H9 (cell line): Measurements from ENCODE around the gene ST6GAL1. TPM values are rescaled to one million over a fixed set of nuclear protein-coding genes. Genes with fewer than 3 reads are reported as not detected.
"Not testable (repeated sequence)": the region's sequence is repeated elsewhere in the genome, so short reads cannot be mapped to it uniquely, and the experiment has no call there.

Experiments used
- DNase-seq: peaks from one replicate; pipeline ENCODE4 v3.0.0-alpha.2; 2017
- H2AFZ ChIP-seq: one replicate; pipeline ENCODE4 v1.6.1; 2013; ENCODE audit warnings: mild to moderate bottlenecking, low read length, control low read depth, moderate library complexity
- H2AK5ac ChIP-seq: 2 replicates; pipeline ENCODE4 v1.6.1; 2013; ENCODE audit warnings: low read length, control low read depth, mixed read lengths; ENCODE audit not compliant: insufficient read length
- H2BK120ac ChIP-seq: one replicate; pipeline ENCODE4 v1.6.1; 2013; ENCODE audit warnings: low read depth, mild to moderate bottlenecking, low read length, control low read depth, inconsistent platforms; ENCODE audit not compliant: poor library complexity, severe bottlenecking
- H2BK12ac ChIP-seq: 2 replicates; pipeline ENCODE4 v1.6.1; 2013; ENCODE audit warnings: low read length, control low read depth, mixed read lengths, low read depth; ENCODE audit not compliant: insufficient read length
- H2BK15ac ChIP-seq: 2 replicates; pipeline ENCODE4 v1.6.1; 2013; ENCODE audit warnings: low read depth, low read length, control low read depth
- H2BK20ac ChIP-seq: one replicate; pipeline ENCODE4 v1.6.1; 2013; ENCODE audit warnings: low read depth, mild to moderate bottlenecking, low read length, control low read depth, inconsistent platforms; ENCODE audit not compliant: poor library complexity, severe bottlenecking
- H2BK5ac ChIP-seq: 2 replicates; pipeline ENCODE4 v1.6.1; 2013; ENCODE audit warnings: low read length, control low read depth, mixed read lengths; ENCODE audit not compliant: insufficient read length
- H3K14ac ChIP-seq: 2 replicates; pipeline ENCODE4 v1.6.1; 2013; ENCODE audit warnings: low read length, control low read depth; ENCODE audit not compliant: insufficient read depth
- H3K18ac ChIP-seq: 2 replicates; pipeline ENCODE4 v1.6.1; 2013; ENCODE audit warnings: low read depth, mild to moderate bottlenecking, mixed read lengths, low read length, control low read depth; ENCODE audit not compliant: insufficient read length
- H3K23ac ChIP-seq: 2 replicates; pipeline ENCODE4 v1.6.1; 2013; ENCODE audit warnings: low read length, control low read depth, mixed read lengths, low read depth; ENCODE audit not compliant: insufficient read length
- H3K23me2 ChIP-seq: 2 replicates; pipeline ENCODE4 v1.6.1; 2013; ENCODE audit warnings: low read depth, mild to moderate bottlenecking, mixed read lengths, low read length, control low read depth; ENCODE audit not compliant: insufficient read length, poor library complexity, severe bottlenecking
- H3K27ac ChIP-seq: 2 replicates; pipeline ENCODE4 v1.5.1; 2013; ENCODE audit warnings: low read length, control low read depth, mixed read lengths, low read depth; ENCODE audit not compliant: insufficient read length
- H3K27me3 ChIP-seq: 2 replicates; pipeline ENCODE4 v1.6.1; 2013; ENCODE audit warnings: low read length, control low read depth, inconsistent platforms; ENCODE audit not compliant: insufficient read depth
- H3K4ac ChIP-seq: 2 replicates; pipeline ENCODE4 v1.6.1; 2013; ENCODE audit warnings: low read depth, mild to moderate bottlenecking, control low read depth, inconsistent platforms, low read length, moderate library complexity
- H3K4me1 ChIP-seq: 2 replicates; pipeline ENCODE4 v1.6.1; 2013; ENCODE audit warnings: low read length, control low read depth, inconsistent platforms; ENCODE audit not compliant: insufficient read depth
- H3K4me2 ChIP-seq: 2 replicates; pipeline ENCODE4 v1.6.1; 2013; ENCODE audit warnings: low read length, control low read depth, mixed read lengths; ENCODE audit not compliant: insufficient read length, insufficient read depth
- H3K56ac ChIP-seq: 2 replicates; pipeline ENCODE4 v1.6.1; 2013; ENCODE audit warnings: low read depth, mild to moderate bottlenecking, mixed read lengths, low read length, control low read depth; ENCODE audit not compliant: insufficient read length
- H3K79me1 ChIP-seq: 2 replicates; pipeline ENCODE4 v1.6.1; 2013; ENCODE audit warnings: low read depth, mild to moderate bottlenecking, moderate library complexity, low read length, control low read depth, inconsistent platforms; ENCODE audit not compliant: insufficient read depth, poor library complexity, severe bottlenecking
- H3K79me2 ChIP-seq: 2 replicates; pipeline ENCODE4 v1.6.1; 2013; ENCODE audit warnings: low read length, control low read depth, inconsistent platforms; ENCODE audit not compliant: insufficient read depth
- H3K9ac ChIP-seq: 2 replicates; pipeline ENCODE4 v1.6.1; 2013; ENCODE audit warnings: low read length, control low read depth, mixed read lengths; ENCODE audit not compliant: insufficient read length; ENCODE audit errors: extremely low read depth
- H3K9me3 ChIP-seq: one replicate; pipeline ENCODE4 v1.6.1; 2013; ENCODE audit warnings: low read depth, low read length, inconsistent platforms; ENCODE audit not compliant: control insufficient read depth
- H3T11ph ChIP-seq: one replicate; pipeline ENCODE4 v1.6.1; 2013; ENCODE audit warnings: mild to moderate bottlenecking, low read length, control low read depth, inconsistent platforms
- H4K20me1 ChIP-seq: one replicate; pipeline ENCODE4 v1.6.1; 2013; ENCODE audit not compliant: control insufficient read depth, insufficient read length, insufficient read depth
- H4K5ac ChIP-seq: 2 replicates; pipeline ENCODE4 v1.6.1; 2013; ENCODE audit warnings: low read depth, mild to moderate bottlenecking, mixed read lengths, low read length, control low read depth; ENCODE audit not compliant: insufficient read length
- H4K8ac ChIP-seq: replicated peaks from 2 replicates; pipeline ENCODE4 v1.6.1; 2013; ENCODE audit warnings: low read length, control low read depth, mixed read lengths, low read depth; ENCODE audit not compliant: insufficient read length
- H4K91ac ChIP-seq: 2 replicates; pipeline ENCODE4 v1.6.1; 2013; ENCODE audit warnings: low read depth, mild to moderate bottlenecking, moderate library complexity, mixed read lengths, low read length, control low read depth; ENCODE audit not compliant: insufficient read length
- H3K27ac Mint-ChIP-seq, 3 experiments: 2 replicates in 2 of 3; 3 replicates in 1 of 3; pipeline ENCODE4 v1.8.0; 2020 to 2021; ENCODE audit warnings: mixed read lengths in 3 of 3, mild to moderate bottlenecking in 1 of 3, moderate library complexity in 1 of 3
- H3K27me3 Mint-ChIP-seq: 2 replicates; pipeline ENCODE4 v1.8.0; 2021; ENCODE audit warnings: low read depth, mild to moderate bottlenecking, moderate library complexity, mixed read lengths
- H3K36me3 Mint-ChIP-seq, 3 experiments: 2 replicates in 2 of 3; 3 replicates in 1 of 3; pipeline ENCODE4 v1.8.0; 2020 to 2021; ENCODE audit warnings: low read depth in 3 of 3, mixed read lengths in 3 of 3; ENCODE audit not compliant: insufficient read depth in 1 of 3
- H3K4me1 Mint-ChIP-seq, 2 experiments: 2 replicates each; pipeline ENCODE4 v1.8.0; 2020; ENCODE audit warnings: mixed read lengths in 2 of 2
- H3K4me3 Mint-ChIP-seq, 2 experiments: 2 replicates in 1 of 2; 3 replicates in 1 of 2; pipeline ENCODE4 v1.8.0; 2020 to 2021; ENCODE audit warnings: mild to moderate bottlenecking in 2 of 2, mixed read lengths in 2 of 2, moderate library complexity in 1 of 2
- H3K9me3 Mint-ChIP-seq, 2 experiments: 2 replicates in 1 of 2; 3 replicates in 1 of 2; pipeline ENCODE4 v1.8.0; 2020; ENCODE audit warnings: mild to moderate bottlenecking in 2 of 2, mixed read lengths in 2 of 2, moderate library complexity in 1 of 2
- WGBS: extraction: QIAGEN DNeasy Blood & Tissue Kit; methylation state at CpG from one replicate; pipeline ENCODE4 v1.1.7; 2013; ENCODE audit warnings: missing lambda C conversion rate, low lambda C conversion rate, mixed read lengths; ENCODE audit not compliant: insufficient read length; ENCODE audit errors: extremely low coverage; 5-methylcytosine and 5-hydroxymethylcytosine counted together
- total RNA-seq: library from RNA; stranded (reverse); gene quantifications from 2 replicates; pipeline ENCODE4 v1.2.1, GENCODE V29; 2021

The ST6GAL1 gene
- total RNA-seq, 1 experiment from 2014 or later: 139 TPM

- H3K56ac ChIP-seq: not testable (repeated sequence)
Measured at GRCh38 chr3:186907075-186907474, 23.3 kb upstream of the ST6GAL1 start.

More at GRCh38 chr3:186907075-186907474, 23.3 kb upstream of the ST6GAL1 start:
- H4K91ac ChIP-seq, H4K5ac ChIP-seq, H3K4me1 ChIP-seq, H3K23ac ChIP-seq, H4K20me1 ChIP-seq, H3K27me3 Mint-ChIP-seq, H3K23me2 ChIP-seq, H3K4me2 ChIP-seq, H2BK120ac ChIP-seq, H3K9ac ChIP-seq, H2BK5ac ChIP-seq, H3K18ac ChIP-seq, H3K9me3 ChIP-seq, H3K14ac ChIP-seq, H3K27ac Mint-ChIP-seq, DNase-seq, H3K4ac ChIP-seq, H2AK5ac ChIP-seq, H3K27ac ChIP-seq, H2BK12ac ChIP-seq, H3T11ph ChIP-seq, H3K79me1 ChIP-seq, H3K79me2 ChIP-seq, H3K4me3 Mint-ChIP-seq, H2AFZ ChIP-seq, H2BK20ac ChIP-seq, H4K8ac ChIP-seq, H2BK15ac ChIP-seq, H3K27me3 ChIP-seq: not testable (repeated sequence)
- Mint-ChIP-seq H3K9me3 (peaks cover 21 to 32% of the 10 kb centered on the region in 2 experiments), H3K4me1 (peaks cover 19 to 22% of the 10 kb centered on the region in 2 experiments), H3K36me3 (peaks cover 6 to 40% (median 24%) of the 10 kb centered on the region in 3 experiments; a peak in 5 of 7 replicates)
- WGBS: no CpG with 5 or more reads among the region's 3 CpGs
